HG02852 (cell line): ENCODE measurements around the gene SLC45A3.
A peak's percentile ranks its signal among the peaks of the same experiment; 100 is the strongest.
"Not testable (repeated sequence)": the region's sequence is repeated elsewhere in the genome, so short reads cannot be mapped to it uniquely, and the experiment has no call there.

Experiments used
- ATAC-seq: cut with Tn5 transposase; IDR thresholded peaks from one replicate; pipeline ENCODE4 v1.9.1; 2021; ENCODE audit warnings: mild to moderate bottlenecking, moderate library complexity; ENCODE audit not compliant: unreplicated experiment

SLC45A3 gene

GRCh38 chr1:205639567-205639966 lies 40.7 kb downstream of the SLC45A3 start:
- ATAC-seq = no peak

GRCh38 chr1:205637854-205638468 lies 42.3 kb downstream of the SLC45A3 start:
- no peak for ATAC-seq

- ATAC-seq = no peak
Observed at GRCh38 chr1:205636732-205637131, 43.6 kb downstream of the SLC45A3 start.

GRCh38 chr1:205636138-205636530 lies 44.2 kb downstream of the SLC45A3 start:
- ATAC-seq = not testable (repeated sequence)

- no peak for ATAC-seq
Observed at GRCh38 chr1:205633421-205633976, 46.8 kb downstream of the SLC45A3 start.

GRCh38 chr1:205632669-205633169 lies 47.6 kb downstream of the SLC45A3 start:
- no peak for ATAC-seq

GRCh38 chr1:205631768-205632668 lies 48.3 kb downstream of the SLC45A3 start, which contains the start of gene ELK4:
TSS of gene ELK4 (minus strand) at chr1:205632011. CDS start at chr1:205623882, 8,129 bp downstream.
- ATAC-seq = peak; percentile 76

GRCh38 chr1:205631010-205631767 lies 49.1 kb downstream of the SLC45A3 start:
- peak; percentile 62 for ATAC-seq

- no peak for ATAC-seq
Observed at GRCh38 chr1:205630651-205631009, 49.7 kb downstream of the SLC45A3 start.

GRCh38 chr1:205630241-205630640 lies 50.1 kb downstream of the SLC45A3 start:
- ATAC-seq = no peak

- ATAC-seq = no peak
Observed at GRCh38 chr1:205629751-205630150, 50.6 kb downstream of the SLC45A3 start.

- ATAC-seq = no peak
Observed at GRCh38 chr1:205627956-205628355, 52.4 kb downstream of the SLC45A3 start.

- ATAC-seq = no peak
Observed at GRCh38 chr1:205626216-205626615, 54.1 kb downstream of the SLC45A3 start.

- ATAC-seq = no peak
Observed at GRCh38 chr1:205623646-205624045, 56.7 kb downstream of the SLC45A3 start.

- no peak for ATAC-seq
Observed at GRCh38 chr1:205620269-205620668, 60.0 kb downstream of the SLC45A3 start.

GRCh38 chr1:205619376-205619775 lies 60.9 kb downstream of the SLC45A3 start:
- no peak for ATAC-seq

- no peak for ATAC-seq
Observed at GRCh38 chr1:205616563-205617293, 63.6 kb downstream of the SLC45A3 start.

GRCh38 chr1:205615789-205616188 lies 64.5 kb downstream of the SLC45A3 start:
- ATAC-seq = no peak

GRCh38 chr1:205613854-205614412 lies 66.4 kb downstream of the SLC45A3 start:
- no peak for ATAC-seq

GRCh38 chr1:205612556-205612955 lies 67.8 kb downstream of the SLC45A3 start:
- no peak for ATAC-seq
